Activated naive CD8-positive, alpha-beta T cell (primary cell): ENCODE results near the gene ASPG.
A peak's percentile ranks its signal among the peaks of the same experiment; 100 is the strongest.

Experiments used
- H3K27ac Mint-ChIP-seq: one replicate; pipeline ENCODE4 v1.8.0; 2021; ENCODE audit warnings: mixed read lengths
- H3K27me3 Mint-ChIP-seq: one replicate; pipeline ENCODE4 v1.8.0; 2021; ENCODE audit warnings: mixed read lengths
- H3K36me3 Mint-ChIP-seq: one replicate; pipeline ENCODE4 v1.8.0; 2021; ENCODE audit warnings: mixed read lengths
- H3K4me1 Mint-ChIP-seq: one replicate; pipeline ENCODE4 v1.8.0; 2021; ENCODE audit warnings: low read depth, mixed read lengths
- H3K4me3 Mint-ChIP-seq: one replicate; pipeline ENCODE4 v1.8.0; 2021; ENCODE audit warnings: mild to moderate bottlenecking, mixed read lengths
- H3K9me3 Mint-ChIP-seq: one replicate; pipeline ENCODE4 v1.8.0; 2021; ENCODE audit warnings: low read depth, mixed read lengths

The ASPG gene

GRCh38 chr14:104085032-104085888 lies at the start of gene ASPG:
Gene ASPG (plus strand): TSS chr14:104085700. CDS start chr14:104085771, 71 bp downstream.
- no peaks in the 10 kb centered on the region for H3K9me3 Mint-ChIP-seq
- peak within 1 kb of the TSS; percentile 65 for H3K4me3 Mint-ChIP-seq
- H3K36me3 Mint-ChIP-seq = no peaks in the 10 kb centered on the region
- no peak within 1 kb of the TSS for H3K27ac Mint-ChIP-seq
- H3K4me1 Mint-ChIP-seq = peaks cover 2% of the 10 kb centered on the region
- H3K27me3 Mint-ChIP-seq = peaks cover 4% of the 10 kb centered on the region

- H3K4me1 Mint-ChIP-seq = no peaks in the 10 kb centered on the region
- H3K4me3 Mint-ChIP-seq = no peak overlapping the region
- H3K27ac Mint-ChIP-seq = no peak overlapping the region
- peaks cover 14% of the 10 kb centered on the region for H3K27me3 Mint-ChIP-seq
- H3K36me3 Mint-ChIP-seq = no peaks in the 10 kb centered on the region
- no peaks in the 10 kb centered on the region for H3K9me3 Mint-ChIP-seq
These were observed 49.3 kb upstream of the ASPG start for GRCh38 chr14:104036212-104036611.

GRCh38 chr14:104037074-104037473 lies 48.4 kb upstream of the ASPG start:
- Mint-ChIP-seq H3K27ac (no peak overlapping the region), H3K4me1 (no peaks in the 10 kb centered on the region), H3K36me3 (no peaks in the 10 kb centered on the region), H3K9me3 (no peaks in the 10 kb centered on the region), H3K27me3 (peaks cover 14% of the 10 kb centered on the region), H3K4me3 (no peak overlapping the region)

- Mint-ChIP-seq H3K36me3 (no peaks in the 10 kb centered on the region), H3K27ac (no peak overlapping the region), H3K9me3 (no peaks in the 10 kb centered on the region), H3K27me3 (peaks cover 10% of the 10 kb centered on the region), H3K4me3 (no peak overlapping the region), H3K4me1 (no peaks in the 10 kb centered on the region)
These were observed 47.6 kb upstream of the ASPG start for GRCh38 chr14:104037903-104038302.

- H3K27ac Mint-ChIP-seq = no peak overlapping the region
- no peaks in the 10 kb centered on the region for H3K4me1 Mint-ChIP-seq
- H3K36me3 Mint-ChIP-seq = no peaks in the 10 kb centered on the region
- H3K9me3 Mint-ChIP-seq = no peaks in the 10 kb centered on the region
- H3K4me3 Mint-ChIP-seq = no peak overlapping the region
- H3K27me3 Mint-ChIP-seq = peaks cover 10% of the 10 kb centered on the region
These were observed 46.3 kb upstream of the ASPG start for GRCh38 chr14:104039214-104039613.

DNA sequence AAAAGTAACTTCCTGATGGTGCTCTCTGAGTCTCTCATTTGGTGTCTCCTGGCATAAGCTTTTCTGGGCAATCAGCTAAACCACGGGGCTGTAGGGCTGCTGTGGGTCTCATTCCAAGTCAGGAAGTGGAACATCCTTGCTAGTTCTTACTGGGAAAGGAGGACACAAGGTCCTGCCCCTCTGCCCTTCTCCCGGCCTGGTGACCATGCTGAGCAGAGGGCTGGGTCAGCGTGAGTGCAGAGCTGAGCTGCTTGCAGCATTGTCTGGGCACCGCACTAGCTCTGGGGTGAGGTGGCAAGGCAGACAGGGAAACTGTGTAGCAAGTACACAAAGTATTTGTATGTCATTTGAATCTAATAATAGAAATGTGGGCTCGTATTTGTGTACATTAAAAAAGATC lies 45.0 kb upstream of the ASPG start:
- Mint-ChIP-seq H3K9me3 (no peaks in the 10 kb centered on the region), H3K27ac (no peak overlapping the region), H3K4me1 (no peaks in the 10 kb centered on the region), H3K36me3 (no peaks in the 10 kb centered on the region), H3K27me3 (peaks cover 8% of the 10 kb centered on the region), H3K4me3 (no peak overlapping the region)

DNA sequence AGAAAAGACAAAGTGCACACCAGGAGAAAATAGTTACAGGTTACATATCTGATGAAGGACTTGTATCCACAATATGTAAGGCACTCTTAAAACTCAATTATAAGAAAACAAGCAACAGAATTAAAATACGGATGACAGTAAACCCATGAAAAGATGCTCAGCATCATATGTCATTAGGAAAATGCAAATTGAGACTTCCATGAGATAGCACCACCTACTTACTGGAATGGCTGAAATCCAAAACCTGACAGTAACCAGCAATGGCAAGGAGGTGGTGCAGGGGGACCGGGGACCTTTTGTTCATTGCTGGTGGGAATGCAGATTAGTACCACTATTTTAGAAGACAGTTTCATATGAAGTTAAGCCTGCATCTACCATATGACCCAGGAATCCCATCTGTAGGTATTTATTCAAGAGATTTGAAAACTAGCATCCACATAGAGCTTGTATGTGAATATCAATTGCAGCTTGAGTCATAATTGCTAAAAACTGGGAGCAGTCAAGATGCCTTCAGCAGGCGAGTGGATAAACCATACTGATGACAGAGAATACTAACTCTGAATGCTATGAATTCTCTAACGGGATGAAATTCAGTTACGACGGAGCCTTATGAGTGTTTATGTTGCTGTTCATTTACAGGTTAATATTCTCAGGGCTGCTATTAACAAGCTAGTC lies 43.9 kb upstream of the ASPG start:
- peaks cover 8% of the 10 kb centered on the region for H3K27me3 Mint-ChIP-seq
- H3K4me1 Mint-ChIP-seq = no peaks in the 10 kb centered on the region
- H3K36me3 Mint-ChIP-seq = no peaks in the 10 kb centered on the region
- no peaks in the 10 kb centered on the region for H3K9me3 Mint-ChIP-seq
- H3K4me3 Mint-ChIP-seq = no peak overlapping the region
- no peak overlapping the region for H3K27ac Mint-ChIP-seq

- H3K9me3 Mint-ChIP-seq = no peaks in the 10 kb centered on the region
- H3K27me3 Mint-ChIP-seq = peaks cover 8% of the 10 kb centered on the region
- H3K36me3 Mint-ChIP-seq = no peaks in the 10 kb centered on the region
- no peak overlapping the region for H3K27ac Mint-ChIP-seq
- H3K4me3 Mint-ChIP-seq = no peak overlapping the region
- no peaks in the 10 kb centered on the region for H3K4me1 Mint-ChIP-seq
These were observed 41.5 kb upstream of the ASPG start for GRCh38 chr14:104044016-104044415.

DNA sequence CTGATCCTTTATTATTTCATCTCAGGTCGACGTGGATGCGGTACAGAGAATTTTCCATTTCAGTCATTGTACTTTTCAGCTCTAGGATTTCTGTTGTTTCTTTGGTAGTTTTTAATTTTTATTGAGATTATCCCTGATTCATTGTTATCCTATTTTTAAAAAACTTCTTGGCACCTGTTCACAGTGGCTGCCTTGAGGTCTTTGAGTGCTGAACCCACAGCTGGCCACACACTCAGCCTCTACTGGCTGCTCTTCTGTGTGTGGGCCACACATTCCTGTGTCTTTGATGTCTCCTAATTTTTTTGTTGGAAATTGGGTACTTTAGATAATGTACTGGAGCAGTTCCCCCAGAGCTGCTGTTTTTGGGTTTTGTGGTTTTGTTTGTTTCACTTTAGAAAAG lies 37.7 kb upstream of the ASPG start:
- Mint-ChIP-seq H3K4me3 (no peak overlapping the region), H3K9me3 (no peaks in the 10 kb centered on the region), H3K4me1 (no peaks in the 10 kb centered on the region), H3K27me3 (peaks cover 10% of the 10 kb centered on the region), H3K27ac (no peak overlapping the region), H3K36me3 (no peaks in the 10 kb centered on the region)

DNA sequence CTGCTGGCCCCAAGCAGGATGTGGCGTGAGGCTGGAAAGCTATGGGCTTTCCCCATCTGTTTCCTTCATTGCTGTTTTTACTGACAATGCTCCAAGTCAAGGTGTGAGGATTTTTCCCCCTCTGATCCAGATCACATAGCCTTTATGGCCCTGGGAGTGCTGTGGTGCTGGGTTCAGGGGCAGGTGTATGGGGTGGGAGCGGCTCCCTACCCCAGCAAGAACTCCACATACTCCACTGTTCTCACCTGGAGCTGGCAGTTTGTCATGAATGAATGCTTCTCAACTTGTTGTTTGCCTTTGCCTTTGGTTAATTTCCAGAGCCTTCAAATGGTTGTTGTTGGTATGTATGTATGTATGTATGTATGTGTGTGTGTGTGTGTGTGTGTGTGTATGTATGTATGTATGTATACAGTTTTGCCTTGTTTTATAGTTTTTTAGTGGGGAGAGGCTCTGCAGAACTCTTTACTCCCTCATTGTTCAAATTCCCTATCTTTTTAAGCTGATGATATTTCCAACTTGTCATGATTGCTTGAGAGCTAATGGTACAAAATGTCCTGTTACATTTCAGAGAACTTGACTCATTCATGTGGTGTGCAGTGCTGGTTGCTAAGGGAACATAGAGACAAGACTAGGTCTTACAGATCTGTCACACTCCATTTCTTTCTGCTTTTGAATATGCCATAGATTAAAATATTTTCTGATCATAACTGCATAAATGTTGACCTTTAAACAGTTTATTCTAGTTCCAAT lies 36.6 kb upstream of the ASPG start:
- no peaks in the 10 kb centered on the region for H3K9me3 Mint-ChIP-seq
- no peaks in the 10 kb centered on the region for H3K4me1 Mint-ChIP-seq
- no peak overlapping the region for H3K27ac Mint-ChIP-seq
- peaks cover 10% of the 10 kb centered on the region for H3K27me3 Mint-ChIP-seq
- H3K4me3 Mint-ChIP-seq = no peak overlapping the region
- H3K36me3 Mint-ChIP-seq = no peaks in the 10 kb centered on the region

DNA sequence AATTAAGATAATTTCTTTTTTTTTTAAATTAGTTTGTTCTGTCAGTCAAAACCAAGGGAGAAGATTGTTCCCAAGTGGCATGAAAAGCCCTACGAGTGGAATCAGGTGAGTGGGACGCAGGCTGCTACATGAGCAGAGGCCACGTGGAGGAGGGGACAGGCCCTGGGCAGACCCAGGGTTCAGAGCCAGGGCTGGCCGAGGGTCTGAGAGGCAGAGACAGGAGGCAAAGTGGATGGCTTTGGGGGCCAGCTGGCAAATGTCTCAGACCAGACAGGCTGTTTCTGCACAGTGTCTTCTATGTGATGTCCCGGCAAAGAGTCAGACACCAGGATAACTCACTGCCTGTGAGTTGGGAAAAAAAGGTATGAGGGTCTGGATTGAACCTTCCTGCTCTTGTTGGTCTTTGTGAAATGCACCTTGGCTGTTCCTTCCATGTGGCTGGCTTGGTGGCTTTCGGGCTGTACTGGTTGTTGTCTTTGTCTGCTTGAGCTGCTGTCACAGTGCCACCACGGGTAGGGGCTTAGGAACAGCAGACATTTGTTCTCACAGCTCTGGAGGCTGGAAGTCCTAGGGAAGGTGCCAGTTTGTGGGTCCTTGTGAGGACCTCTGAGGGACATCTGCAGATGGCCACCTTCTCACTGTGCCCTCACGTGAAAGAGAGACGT lies 35.8 kb upstream of the ASPG start:
- Mint-ChIP-seq H3K4me3 (no peak overlapping the region), H3K9me3 (no peaks in the 10 kb centered on the region), H3K36me3 (no peaks in the 10 kb centered on the region), H3K27me3 (peaks cover 10% of the 10 kb centered on the region), H3K4me1 (no peaks in the 10 kb centered on the region), H3K27ac (no peak overlapping the region)

- Mint-ChIP-seq H3K27ac (no peak overlapping the region), H3K4me1 (no peaks in the 10 kb centered on the region), H3K9me3 (no peaks in the 10 kb centered on the region), H3K27me3 (peaks cover 10% of the 10 kb centered on the region), H3K4me3 (no peak overlapping the region), H3K36me3 (no peaks in the 10 kb centered on the region)
These were observed 34.2 kb upstream of the ASPG start for GRCh38 chr14:104051092-104051813.

DNA sequence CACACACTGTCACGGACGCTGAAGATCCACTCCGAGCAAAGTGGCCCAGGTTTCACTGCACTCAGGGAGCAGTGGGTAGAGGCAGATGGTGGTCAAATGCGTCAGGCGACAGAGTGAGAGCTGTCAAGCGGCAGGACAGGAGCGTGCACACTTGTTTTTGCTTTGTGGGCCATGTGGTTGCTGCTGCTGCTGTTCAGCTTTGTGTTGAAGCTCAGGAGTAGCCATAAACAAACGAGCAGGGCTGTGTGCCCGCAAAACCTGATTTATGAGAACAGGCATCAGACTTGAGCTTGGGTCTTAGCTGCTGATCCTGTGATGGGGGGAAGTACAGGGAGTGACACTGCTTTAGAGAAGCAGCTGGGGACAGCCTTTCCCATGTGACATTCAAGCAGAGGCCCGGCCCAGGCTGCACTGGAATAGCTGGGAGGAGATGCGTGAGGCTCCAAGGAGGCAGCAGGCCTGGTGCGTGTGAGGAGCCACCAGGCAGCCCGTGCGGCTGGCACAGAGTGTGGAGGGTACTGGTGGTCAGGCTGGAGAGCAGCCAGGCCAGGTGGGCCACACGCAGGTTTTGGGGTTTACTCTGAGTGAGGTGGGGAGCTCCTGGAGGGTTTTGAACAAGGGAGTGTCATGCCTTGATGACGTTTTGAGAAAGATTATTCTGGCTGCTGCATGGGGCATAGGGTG lies 31.1 kb upstream of the ASPG start:
- no peak overlapping the region for H3K27ac Mint-ChIP-seq
- H3K36me3 Mint-ChIP-seq = no peaks in the 10 kb centered on the region
- H3K4me1 Mint-ChIP-seq = no peaks in the 10 kb centered on the region
- no peaks in the 10 kb centered on the region for H3K9me3 Mint-ChIP-seq
- H3K4me3 Mint-ChIP-seq = no peak overlapping the region
- H3K27me3 Mint-ChIP-seq = peaks cover 10% of the 10 kb centered on the region

GRCh38 chr14:104062281-104062680 lies 23.2 kb upstream of the ASPG start:
- peaks cover 3% of the 10 kb centered on the region for H3K9me3 Mint-ChIP-seq
- H3K27me3 Mint-ChIP-seq = peaks cover 28% of the 10 kb centered on the region
- H3K4me3 Mint-ChIP-seq = no peak overlapping the region
- no peaks in the 10 kb centered on the region for H3K4me1 Mint-ChIP-seq
- H3K36me3 Mint-ChIP-seq = peaks cover 4% of the 10 kb centered on the region
- no peak overlapping the region for H3K27ac Mint-ChIP-seq
